ENCODE data around the gene TSPAN9. TPM values are rescaled to one million over a fixed set of nuclear protein-coding genes. Genes with fewer than 3 reads are reported as not detected.

TSPAN9 gene
- total and polyA plus RNA-seq, 2 donors from 2014 or later, result 62.4 to 81.6 TPM

GRCh38 chr12:3075315-3075714, 1.9 kb upstream of the TSPAN9 start:
- DNase-seq, result no peak
- TF ChIP-seq CTCF (IDR thresholded peaks at IDR 0.05; ENCODE audit: borderline replicate concordance, extremely low read depth, insufficient read depth), result no peak
- Histone ChIP-seq H3K9ac (ENCODE audit: low read length in 3 of 3) (no peak overlapping the region), H3K36me3 (ENCODE audit: control insufficient read depth in 2 of 3, insufficient read depth in 3 of 3, low read length in 3 of 3) (no peaks in the 10 kb centered on the region), H3K27ac (ENCODE audit: low read depth in 2 of 2, low read length in 2 of 2) (peak overlapping the region in 1 of 2 donors; percentile 35), H3K4me1 (ENCODE audit: control insufficient read depth in 2 of 3, insufficient read depth in 2 of 3, low read depth in 1 of 3, low read length in 3 of 3) (peaks cover 0 to 24% (median 15%) of the 10 kb centered on the region in 3 donors), H3K4me3 (ENCODE audit: low read length in 3 of 3) (no peak overlapping the region), H3K9me3 (ENCODE audit: control insufficient read depth in 2 of 3, insufficient read depth in 1 of 3, low read length in 3 of 3) (no peaks in the 10 kb centered on the region), H3K27me3 (ENCODE audit: control insufficient read depth, insufficient read depth, low read length) (no peaks in the 10 kb centered on the region)
- FAIRE-seq, result no peak
- intact Hi-C loops (cut with DNase I), result loop anchor here (10.0 kb wide), 1 partner anchor 199 kb away; no protein-coding TSS in a partner anchor

DNA sequence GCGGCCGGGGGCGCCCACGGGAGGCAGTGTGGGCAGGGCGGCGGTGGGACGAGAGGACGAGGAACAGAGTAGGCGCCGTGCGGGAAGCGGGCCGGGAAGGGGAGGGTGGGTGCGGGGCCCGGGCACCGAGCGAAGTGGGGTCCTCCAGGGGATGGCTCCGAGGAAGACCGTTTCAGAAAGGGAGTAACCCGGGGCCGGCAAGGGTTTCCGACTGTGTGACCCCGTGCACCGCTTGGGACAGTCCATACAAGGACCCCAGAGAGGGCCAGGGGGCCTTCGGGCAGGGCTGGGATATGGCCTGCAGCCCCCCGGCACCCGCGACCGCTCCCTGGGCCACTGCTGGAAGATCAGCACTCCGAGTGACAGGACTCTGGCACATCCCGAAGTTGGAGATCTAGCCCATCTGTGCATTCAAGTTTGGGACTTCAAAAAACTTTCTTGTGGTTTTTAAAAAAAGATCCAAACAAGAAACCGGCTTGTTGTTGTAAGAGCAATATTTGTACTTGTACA, 448 bp downstream of the TSPAN9 start:
- H3K36me3 ChIP-seq (ENCODE audit: control insufficient read depth in 2 of 3, insufficient read depth in 3 of 3, low read length in 3 of 3), result no peaks in the 10 kb centered on the region
- peak overlapping the region; percentile 42 to 97 (median 81) for H3K9ac ChIP-seq (ENCODE audit: low read length in 3 of 3)
- H3K9me3 ChIP-seq (ENCODE audit: control insufficient read depth in 2 of 3, insufficient read depth in 1 of 3, low read length in 3 of 3), result no peaks in the 10 kb centered on the region
- peak overlapping the region; percentile 56 to 78 (median 77) for H3K4me3 ChIP-seq (ENCODE audit: low read length in 3 of 3)
- H3K27ac ChIP-seq (ENCODE audit: low read depth in 2 of 2, low read length in 2 of 2), result peak overlapping the region; percentile 84 to 88
- intact Hi-C loops (cut with DNase I), result loop anchor here (10.0 kb wide), 1 partner anchor 197 kb away; no protein-coding TSS in a partner anchor
- peaks cover 0 to 40% (median 30%) of the 10 kb centered on the region in 3 donors for H3K4me1 ChIP-seq (ENCODE audit: control insufficient read depth in 2 of 3, insufficient read depth in 2 of 3, low read depth in 1 of 3, low read length in 3 of 3)
- no peaks in the 10 kb centered on the region for H3K27me3 ChIP-seq (ENCODE audit: control insufficient read depth, insufficient read depth, low read length)
- DNase-seq (peak; percentile 56 to 92 (median 82)), FAIRE-seq (no peak)
- TF ChIP-seq CTCF (IDR thresholded peaks at IDR 0.05; ENCODE audit: borderline replicate concordance, extremely low read depth, insufficient read depth), result no peak

- Histone ChIP-seq H3K36me3 (ENCODE audit: control insufficient read depth in 2 of 3, insufficient read depth in 3 of 3, low read length in 3 of 3) (no peaks in the 10 kb centered on the region), H3K4me1 (ENCODE audit: control insufficient read depth in 2 of 3, insufficient read depth in 2 of 3, low read depth in 1 of 3, low read length in 3 of 3) (peaks cover 0 to 43% (median 29%) of the 10 kb centered on the region in 3 donors), H3K27ac (ENCODE audit: low read depth in 2 of 2, low read length in 2 of 2) (peak overlapping the region; percentile 84 to 88), H3K27me3 (ENCODE audit: control insufficient read depth, insufficient read depth, low read length) (no peaks in the 10 kb centered on the region), H3K9me3 (ENCODE audit: control insufficient read depth in 2 of 3, insufficient read depth in 1 of 3, low read length in 3 of 3) (no peaks in the 10 kb centered on the region), H3K4me3 (ENCODE audit: low read length in 3 of 3) (peak overlapping the region; percentile 56 to 78 (median 77)), H3K9ac (ENCODE audit: low read length in 3 of 3) (peak overlapping the region; percentile 42 to 97 (median 81))
- intact Hi-C loops (cut with DNase I), result loop anchor here (10.0 kb wide), 1 partner anchor 197 kb away; no protein-coding TSS in a partner anchor
- no peak for DNase-seq
- no peak for FAIRE-seq
- no peak for TF ChIP-seq CTCF (IDR thresholded peaks at IDR 0.05; ENCODE audit: borderline replicate concordance, extremely low read depth, insufficient read depth)
Measured at GRCh38 chr12:3078086-3078820, 1.1 kb downstream of the TSPAN9 start.
